GM12878 (cell line): ENCODE measurements around the gene TKT. TPM values are rescaled to one million over a fixed set of nuclear protein-coding genes. Genes with fewer than 3 reads are reported as not detected.
A peak's percentile ranks its signal among the peaks of the same experiment; 100 is the strongest.

Experiments
- ATAC-seq: fragments of 200-7000 bp; cut with Tn5 transposase; 3 replicates; pipeline ENCODE4 v1.9.1; 2020; ENCODE audit warnings: mild to moderate bottlenecking, moderate library complexity
- BruUV-seq: library from RNA; stranded (reverse); fragments of 400-500 nt; replicated peaks from 2 replicates; lab custom pipeline; 2021; lab: Mats Ljungman, UMichigan
- CTCF ChIA-PET: fragments of 300-600 bp; sonication (Branson Sonifier 250); formaldehyde crosslinking; extraction: SDS; loops from one replicate; lab custom pipeline; 2021; ENCODE audit warnings: inconsistent platforms; lab: Yijun Ruan, JAX
- POLR2A ChIA-PET: fragments of 350-600 bp; formaldehyde crosslinking; extraction: SDS; loops from one replicate; lab custom pipeline; 2021; ENCODE audit warnings: inconsistent platforms; lab: Charles Lee
- RAD21 ChIA-PET: fragments of 300-600 bp; sonication (Branson Sonifier 250); formaldehyde crosslinking; loops from one replicate; lab custom pipeline; 2023; ENCODE audit warnings: antibody characterized with exemption; ENCODE audit not compliant: unreplicated experiment; lab: Charles Lee
- SMC1A ChIA-PET: fragments of 300-600 bp; sonication (Branson Sonifier 250); formaldehyde crosslinking; loops from one replicate; lab custom pipeline; 2023; ENCODE audit not compliant: unreplicated experiment, uncharacterized antibody; lab: Charles Lee
- DNase-seq: peaks from one replicate; pipeline ENCODE4 v3.0.0-alpha.2; 2011; ENCODE audit warnings: low read depth, low spot score
- FAIRE-seq: peaks from 3 replicates; lab custom pipeline; 2011; peaks lifted over from hg19 to GRCh38; lab: Jason Lieb, UNC
- H2AFZ ChIP-seq: 2 replicates; pipeline ENCODE4 v1.6.0; 2011; ENCODE audit warnings: low read depth, low read length, control low read depth; ENCODE audit not compliant: control insufficient read depth
- H3K27ac ChIP-seq: 2 replicates; pipeline ENCODE4 v1.5.1; 2011; ENCODE audit warnings: control low read depth; ENCODE audit not compliant: control insufficient read depth, insufficient read depth
- H3K27me3 ChIP-seq, 2 experiments: replicated peaks in 1 of 2; 2 replicates each; pipeline versions ENCODE4 v1.6.0 to v1.6.1; 2011; ENCODE audit warnings: low read length in 1 of 2; ENCODE audit not compliant: control insufficient read depth in 2 of 2, insufficient read depth in 2 of 2
- H3K36me3 ChIP-seq, 2 experiments: 2 replicates each; pipeline ENCODE4 v1.5.1; 2011; ENCODE audit warnings: low read length in 1 of 2; ENCODE audit not compliant: control insufficient read depth in 2 of 2, insufficient read depth in 2 of 2
- H3K4me1 ChIP-seq: 2 replicates; pipeline ENCODE4 v1.6.1; 2011; ENCODE audit warnings: mild to moderate bottlenecking, low read length, moderate library complexity, mixed read lengths; ENCODE audit not compliant: control insufficient read depth, insufficient read depth
- H3K4me2 ChIP-seq: 2 replicates; pipeline ENCODE4 v1.6.0; 2011; ENCODE audit warnings: control low read depth; ENCODE audit not compliant: control insufficient read depth, insufficient read depth
- H3K4me3 ChIP-seq: fragments of 200-600 bp; sonication (generic); 2 replicates; pipeline ENCODE4 v1.5.1; 2016
- H3K79me2 ChIP-seq: 2 replicates; pipeline ENCODE4 v1.6.0; 2011; ENCODE audit warnings: low read length; ENCODE audit not compliant: control insufficient read depth, insufficient read depth
- H3K9ac ChIP-seq: 2 replicates; pipeline ENCODE4 v1.8.0; 2011; ENCODE audit warnings: low read length, control low read depth, mixed read lengths; ENCODE audit not compliant: control insufficient read depth, insufficient read depth
- H3K9me3 ChIP-seq: replicated peaks from 3 replicates; pipeline ENCODE4 v1.5.1; 2011; ENCODE audit warnings: mild to moderate bottlenecking, low read length; ENCODE audit not compliant: control insufficient read depth, insufficient read depth
- H4K20me1 ChIP-seq: 2 replicates; pipeline ENCODE4 v1.6.0; 2011; ENCODE audit not compliant: control insufficient read depth, insufficient read depth
- ESRRA ChIP-seq: IDR thresholded peaks from 2 replicates; pipeline ENCODE4 v1.6.1; 2012; ENCODE audit warnings: mild to moderate bottlenecking, low read length, improper control_type of control experiment
- IKZF1 ChIP-seq: fragments of 450-650 bp; conservative IDR thresholded peaks from 2 replicates; pipeline ENCODE4 v1.6.1; 2017; ENCODE audit warnings: antibody characterized with exemption, mild to moderate bottlenecking
- JUND ChIP-seq: IDR thresholded peaks from 2 replicates; pipeline ENCODE4 v1.6.1; 2012; ENCODE audit warnings: low read depth, mild to moderate bottlenecking, low read length, improper control_type of control experiment, moderate library complexity
- MEF2B ChIP-seq: fragments of 450-650 bp; IDR thresholded peaks from 2 replicates; pipeline ENCODE4 v1.6.1; 2018; ENCODE audit warnings: mild to moderate bottlenecking, moderate library complexity; ENCODE audit not compliant: partially characterized antibody, poor library complexity, severe bottlenecking
- NFIC ChIP-seq: IDR thresholded peaks from 2 replicates; pipeline ENCODE4 v1.6.1; 2012; ENCODE audit warnings: low read depth, mild to moderate bottlenecking, inconsistent platforms, low read length, moderate library complexity
- PRDM15 ChIP-seq: fragments of 450-650 bp; formaldehyde crosslinking; IDR thresholded peaks from 2 replicates; pipeline ENCODE4 v1.4.0; 2020; ENCODE audit warnings: mild to moderate bottlenecking, moderate library complexity
- RAD51 ChIP-seq: fragments of 450-650 bp; IDR thresholded peaks from 2 replicates; pipeline ENCODE4 v1.6.1; 2016; ENCODE audit warnings: moderate library complexity, mild to moderate bottlenecking, inconsistent platforms
- RBBP5 ChIP-seq: fragments of 200-600 bp; sonication (generic); conservative IDR thresholded peaks from 2 replicates; pipeline ENCODE4 v1.6.1; 2016
- SKIL ChIP-seq: fragments of 450-650 bp; IDR thresholded peaks from 2 replicates; pipeline ENCODE4 v1.6.1; 2017; ENCODE audit warnings: mild to moderate bottlenecking, low read depth, inconsistent platforms; ENCODE audit not compliant: poor library complexity, severe bottlenecking
- SMAD5 ChIP-seq: IDR thresholded peaks from 2 replicates; pipeline ENCODE4 v1.6.1; 2016; ENCODE audit warnings: antibody characterized with exemption, low read depth
- STAT1 ChIP-seq: fragments of 450-650 bp; conservative IDR thresholded peaks from 2 replicates; pipeline ENCODE4 v1.6.1; 2014; ENCODE audit warnings: antibody characterized with exemption, mild to moderate bottlenecking
- TAF1 ChIP-seq: IDR thresholded peaks from 2 replicates; pipeline ENCODE4 v1.6.1; 2011; ENCODE audit warnings: mild to moderate bottlenecking, low read depth, low read length, borderline replicate concordance
- ZNF622 ChIP-seq: fragments of 450-650 bp; IDR thresholded peaks from 2 replicates; pipeline ENCODE4 v1.6.1; 2017; ENCODE audit warnings: mild to moderate bottlenecking, inconsistent platforms
- WGBS: methylation state at CpG from one replicate; pipeline ENCODE4 v1.1.6; 2016; ENCODE audit warnings: low lambda C conversion rate; ENCODE audit not compliant: insufficient replicate concordance, insufficient coverage; ENCODE audit errors: missing lambda C conversion rate; 5-methylcytosine and 5-hydroxymethylcytosine counted together
- in situ Hi-C: fragments of 300-500 bp; cut with MboI; formaldehyde crosslinking; loops from 9 replicates; pipeline ENCODE4 v1.14.3; 2018; ENCODE audit warnings: mixed read lengths
- intact Hi-C: fragments of 100-400 bp; cut with micrococcal nuclease; formaldehyde crosslinking; loops from one replicate; pipeline ENCODE4 v1.14.2; 2022; ENCODE audit not compliant: unreplicated experiment
- polyA plus RNA-seq, 11 experiments: library from polyadenylated mRNA; depleted of rRNA in 4 of 11; unstranded in 6 of 11; stranded (reverse) in 5 of 11; fragments of >200 nt; fragmentation: Nextera tagmentation in 4 of 11; fragmentation: Illumina TruSeq in 1 of 11; extraction: Ambion mirVana in 4 of 11; extraction: Trizol in 1 of 11; gene quantifications; 1 replicate in 1 of 11; 2 replicates in 10 of 11; pipeline versions ENCODE4 v1.2.1 to v1.2.3, GENCODE V29; 2011 to 2016; ENCODE audit warnings: inconsistent platforms in 2 of 11, missing spikeins in 2 of 11, low read depth in 1 of 11
- total RNA-seq, 4 experiments: library from RNA; depleted of rRNA in 3 of 4; stranded (reverse); fragments of >200 nt in 3 of 4; fragmentation: Illumina TruSeq in 1 of 4; extraction: Trizol in 1 of 4; gene quantifications; 2 replicates each; pipeline versions ENCODE4 v1.2.1 to v1.2.3, GENCODE V29; 2013 to 2021
- TF ChIP-seq, protein P1 (sequence below): IDR thresholded peaks from 2 replicates; pipeline ENCODE4 v1.6.1; 2011; ENCODE audit warnings: borderline replicate concordance, low read depth, mild to moderate bottlenecking, moderate library complexity, mixed read lengths, low read length; ENCODE audit not compliant: insufficient read depth; ENCODE audit errors: extremely low read length

Gene TKT
- total and polyA plus RNA-seq, 10 of the 15 experiments (the other 5 are each of a cell fraction or from before 2014, with no cell fraction given) = 56.4 to 385 (median 143) TPM

- Histone ChIP-seq H3K27me3 (no peaks in the 10 kb centered on the region), H3K9me3 (no peaks in the 10 kb centered on the region), H3K4me1 (peaks cover 34% of the 10 kb centered on the region), H2AFZ (peak overlapping the region; percentile 79), H3K4me2 (peak overlapping the region; percentile 62), H3K9ac (peak overlapping the region; percentile 78), H3K27ac (peak overlapping the region; percentile 85), H3K4me3 (peak overlapping the region; percentile 56; the same call in 1 of the 2 replicates), H4K20me1 (no peaks in the 10 kb centered on the region), H3K36me3 (peaks cover 9 to 11% of the 10 kb centered on the region in 2 experiments; a peak in 2 of 4 replicates), H3K79me2 (peaks cover 8% of the 10 kb centered on the region)
- intact Hi-C loops (loop anchor here (1.0 to 2.0 kb wide), 3 partner anchors 34 to 82 kb away; no protein-coding TSS in a partner anchor), in situ Hi-C loops (loop anchor here (5.0 kb wide), 1 partner anchor 64 kb away; the partner anchor contains the start of gene RFT1)
- ChIA-PET CTCF (interaction anchor here (0.6 to 11.3 kb wide), 30 partner anchors 11 to 346 kb away, joined by 3 to 476 read pairs (median 5); partner anchors contain the start of genes PRKCD and RFT1), POLR2A (interaction anchor here (0.7 to 2.6 kb wide), 15 partner anchors 10 to 149 kb away, joined by 3 to 21 read pairs (median 4); partner anchors contain the start of gene PRKCD), RAD21 (interaction anchor here (0.7 to 5.2 kb wide), 22 partner anchors 8 to 149 kb away, joined by 3 to 151 read pairs (median 6); partner anchors contain the start of gene PRKCD), SMC1A (interaction anchor here (0.7 to 8.2 kb wide), 26 partner anchors 16 to 1225 kb away, joined by 3 to 227 read pairs (median 6); partner anchors contain the start of genes PRKCD and RFT1)
- ATAC-seq (peak; percentile 75), DNase-seq (peak; percentile 79), FAIRE-seq (peak; percentile 75)
- WGBS = 24% methylated on average over 17 of the region's 17 CpGs
- BruUV-seq = TSS peak; percentile 94
- TF ChIP-seq JUND (no peak), RBBP5 (no peak), MEF2B (peak; percentile 53), TAF1 (peak; percentile 97), IKZF1 (peak; percentile 28; the same call in 1 of the 2 replicates), NFIC (no peak), SMAD5 (0 out of 2 replicates have a peak, but pooled peaks have one; percentile 53), ZNF622 (no peak), PRDM15 (CRISPR knock-in tag) (no peak), ESRRA (no peak), STAT1 (0 out of 2 replicates have a peak, but pooled peaks have one; percentile 46), SKIL (peak; percentile 38), RAD51 (peak; percentile 48)
- TF ChIP-seq, protein P1, sequence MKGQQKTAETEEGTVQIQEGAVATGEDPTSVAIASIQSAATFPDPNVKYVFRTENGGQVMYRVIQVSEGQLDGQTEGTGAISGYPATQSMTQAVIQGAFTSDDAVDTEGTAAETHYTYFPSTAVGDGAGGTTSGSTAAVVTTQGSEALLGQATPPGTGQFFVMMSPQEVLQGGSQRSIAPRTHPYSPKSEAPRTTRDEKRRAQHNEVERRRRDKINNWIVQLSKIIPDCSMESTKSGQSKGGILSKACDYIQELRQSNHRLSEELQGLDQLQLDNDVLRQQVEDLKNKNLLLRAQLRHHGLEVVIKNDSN = peak; percentile 84
These were observed 59.0 kb downstream of the TKT start for GRCh38 chr3:53196575-53197407.
